Measurements from ENCODE around the gene KRT27.
"Not testable (repeated sequence)": the region's sequence is repeated elsewhere in the genome, so short reads cannot be mapped to it uniquely, and the experiment has no call there.

GRCh38 chr17:40814657-40815056, 32.3 kb upstream of the KRT27 start:
- TF ChIP-seq CTCF (conservative IDR thresholded peaks at IDR 0.05 in 1 of 2, IDR thresholded peaks at IDR 0.05 in 1 of 2; ENCODE audit: extremely low read depth in 1 of 2, insufficient read depth in 1 of 2, low read depth in 1 of 2, low read length in 2 of 2); EZH2 (IDR thresholded peaks at IDR 0.05; ENCODE audit: borderline replicate concordance, low read length): not testable (repeated sequence)
